RWPE2 (cell line): Measurements from ENCODE around the gene KRT24.

Source experiments
- ATAC-seq: fragments of 200-7000 bp; cut with Tn5 transposase; 3 replicates; pipeline ENCODE4 v1.9.1; 2021; ENCODE audit warnings: low read depth
- DNase-seq: peaks from one replicate; pipeline ENCODE4 v3.0.0-alpha.2; 2020; ENCODE audit warnings: low spot score
- H3K27ac ChIP-seq: fragments of 450-650 bp; 2 replicates; pipeline ENCODE4 v1.5.1; 2017; ENCODE audit warnings: mild to moderate bottlenecking; ENCODE audit not compliant: poor library complexity, severe bottlenecking
- H3K27me3 ChIP-seq: fragments of 250-450 bp; sonication (Bioruptor Pico); 2 replicates; pipeline ENCODE4 v1.5.1; 2021; ENCODE audit warnings: mild to moderate bottlenecking, moderate library complexity; ENCODE audit not compliant: insufficient read depth, poor library complexity, severe bottlenecking
- H3K36me3 ChIP-seq: fragments of 250-450 bp; sonication (Bioruptor Pico); 2 replicates; pipeline ENCODE4 v1.5.1; 2020; ENCODE audit warnings: low read depth, mild to moderate bottlenecking, moderate library complexity
- H3K4me1 ChIP-seq: fragments of 250-450 bp; sonication (Bioruptor Pico); 2 replicates; pipeline ENCODE4 v1.5.1; 2021; ENCODE audit warnings: mild to moderate bottlenecking, moderate library complexity; ENCODE audit not compliant: insufficient read depth, poor library complexity, severe bottlenecking
- H3K4me3 ChIP-seq: fragments of 250-450 bp; sonication (Bioruptor Pico); 2 replicates; pipeline ENCODE4 v1.5.1; 2021; ENCODE audit warnings: mild to moderate bottlenecking, moderate library complexity; ENCODE audit not compliant: severe bottlenecking
- H3K9me3 ChIP-seq: fragments of 250-450 bp; sonication (Bioruptor Pico); 2 replicates; pipeline ENCODE4 v1.5.1; 2021; ENCODE audit warnings: mild to moderate bottlenecking, moderate library complexity; ENCODE audit not compliant: severe bottlenecking
- TF ChIP-seq, protein P1 (sequence below): fragments of 450-650 bp; IDR thresholded peaks from one replicate; pipeline ENCODE4 v1.5.1; 2017; ENCODE audit warnings: mild to moderate bottlenecking, moderate library complexity; ENCODE audit not compliant: poor library complexity, severe bottlenecking

Gene KRT24

DNA sequence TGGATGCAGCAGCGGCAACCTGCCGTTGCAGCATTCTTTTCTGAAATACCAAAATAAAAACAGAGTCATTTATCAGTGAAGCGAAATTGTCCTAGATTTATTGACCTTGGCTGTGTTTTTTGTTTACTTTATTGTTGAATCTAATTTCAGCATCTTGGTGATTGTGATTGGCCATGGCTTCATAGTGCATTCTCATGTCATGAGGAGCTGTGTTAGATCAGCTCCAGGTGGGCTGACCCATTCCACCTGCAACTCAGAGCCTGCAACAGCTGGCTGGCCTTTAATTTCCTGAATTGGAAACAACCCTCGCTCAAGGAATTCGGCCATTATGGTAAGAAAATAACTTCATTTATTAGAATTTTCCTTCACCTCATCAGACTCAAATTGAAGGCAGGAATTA is 16.4 kb downstream of the KRT24 start:
- DNase-seq (no peak), ATAC-seq (no peak)
- H3K4me3 ChIP-seq, result no peak overlapping the region
- TF ChIP-seq, protein P1, sequence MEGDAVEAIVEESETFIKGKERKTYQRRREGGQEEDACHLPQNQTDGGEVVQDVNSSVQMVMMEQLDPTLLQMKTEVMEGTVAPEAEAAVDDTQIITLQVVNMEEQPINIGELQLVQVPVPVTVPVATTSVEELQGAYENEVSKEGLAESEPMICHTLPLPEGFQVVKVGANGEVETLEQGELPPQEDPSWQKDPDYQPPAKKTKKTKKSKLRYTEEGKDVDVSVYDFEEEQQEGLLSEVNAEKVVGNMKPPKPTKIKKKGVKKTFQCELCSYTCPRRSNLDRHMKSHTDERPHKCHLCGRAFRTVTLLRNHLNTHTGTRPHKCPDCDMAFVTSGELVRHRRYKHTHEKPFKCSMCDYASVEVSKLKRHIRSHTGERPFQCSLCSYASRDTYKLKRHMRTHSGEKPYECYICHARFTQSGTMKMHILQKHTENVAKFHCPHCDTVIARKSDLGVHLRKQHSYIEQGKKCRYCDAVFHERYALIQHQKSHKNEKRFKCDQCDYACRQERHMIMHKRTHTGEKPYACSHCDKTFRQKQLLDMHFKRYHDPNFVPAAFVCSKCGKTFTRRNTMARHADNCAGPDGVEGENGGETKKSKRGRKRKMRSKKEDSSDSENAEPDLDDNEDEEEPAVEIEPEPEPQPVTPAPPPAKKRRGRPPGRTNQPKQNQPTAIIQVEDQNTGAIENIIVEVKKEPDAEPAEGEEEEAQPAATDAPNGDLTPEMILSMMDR, result no peak
- H3K36me3 ChIP-seq, result no peaks in the 10 kb centered on the region
- no peaks in the 10 kb centered on the region for H3K27me3 ChIP-seq
- H3K4me1 ChIP-seq, result no peaks in the 10 kb centered on the region
- no peak overlapping the region for H3K27ac ChIP-seq
- no peaks in the 10 kb centered on the region for H3K9me3 ChIP-seq

DNA sequence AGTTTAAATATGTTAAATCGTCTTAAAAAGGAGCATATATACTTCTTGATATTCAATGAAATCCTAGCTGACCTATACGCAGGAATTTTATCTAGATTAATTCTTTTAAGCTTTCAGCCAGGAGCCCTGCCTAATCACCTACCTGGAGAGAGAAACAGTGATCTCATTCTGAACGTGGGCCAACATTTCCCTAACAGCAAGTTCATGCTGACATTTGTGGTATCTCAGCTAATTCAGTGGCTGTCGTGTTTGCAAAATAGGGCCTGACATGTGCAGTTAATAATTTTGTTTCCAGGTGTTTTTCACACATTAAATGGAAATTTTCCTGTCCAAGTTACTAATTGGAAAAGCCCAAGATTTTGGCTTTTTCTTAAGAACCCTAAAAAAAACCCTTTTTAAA is 17.4 kb downstream of the KRT24 start:
- no peak for DNase-seq
- TF ChIP-seq, protein P1, result no peak
- H3K4me3 ChIP-seq, result no peak overlapping the region

DNA sequence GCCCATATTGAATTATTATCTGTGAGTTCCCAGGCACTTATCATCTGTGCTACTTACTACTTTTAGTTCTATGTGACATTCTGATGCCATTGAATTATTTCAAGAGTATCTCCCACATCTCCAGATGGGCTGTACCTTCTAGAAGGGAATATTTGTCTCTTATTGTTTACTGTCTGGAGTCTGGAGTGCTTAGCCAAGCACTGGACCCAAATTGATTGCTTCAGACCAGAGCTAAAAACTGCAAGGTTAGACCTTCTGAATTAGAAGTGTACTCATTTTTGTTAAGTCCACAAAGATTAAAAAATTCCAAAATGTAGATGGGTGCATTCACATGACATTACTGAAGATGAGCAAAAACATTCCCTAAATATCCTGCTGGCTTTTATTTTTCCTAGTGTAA is 22.6 kb downstream of the KRT24 start:
- ATAC-seq (no peak), DNase-seq (no peak)
- H3K4me3 ChIP-seq, result no peak overlapping the region
- H3K36me3 ChIP-seq, result no peaks in the 10 kb centered on the region
- H3K27ac ChIP-seq, result no peak overlapping the region
- H3K4me1 ChIP-seq, result no peaks in the 10 kb centered on the region
- peaks cover 7% of the 10 kb centered on the region for H3K27me3 ChIP-seq
- no peaks in the 10 kb centered on the region for H3K9me3 ChIP-seq
- TF ChIP-seq, protein P1, result no peak

More for the DNA sequence above, 17.4 kb downstream of the KRT24 start:
- H3K27me3 ChIP-seq, result no peaks in the 10 kb centered on the region
- no peaks in the 10 kb centered on the region for H3K36me3 ChIP-seq
- no peaks in the 10 kb centered on the region for H3K9me3 ChIP-seq
- ATAC-seq, result no peak
- no peak overlapping the region for H3K27ac ChIP-seq
- no peaks in the 10 kb centered on the region for H3K4me1 ChIP-seq

DNA sequence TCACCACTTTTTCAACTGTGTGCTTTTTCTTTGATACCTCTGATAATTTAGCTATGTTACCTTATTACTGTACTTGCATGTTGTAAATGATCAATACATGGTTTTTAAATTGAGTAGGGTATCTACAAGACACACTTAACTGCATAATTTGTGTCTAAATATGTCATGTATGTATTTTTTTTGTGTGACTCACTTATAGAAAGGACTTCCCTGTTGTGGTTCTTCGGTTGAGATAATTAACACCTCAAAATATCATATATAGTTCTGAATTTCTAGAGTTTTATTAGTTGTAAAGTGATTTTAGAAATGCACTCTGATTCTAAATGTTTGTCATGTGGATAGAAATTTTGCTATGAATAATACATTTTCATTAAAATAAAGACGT is 24.0 kb downstream of the KRT24 start:
- ATAC-seq (no peak), DNase-seq (no peak)
- H3K36me3 ChIP-seq, result no peaks in the 10 kb centered on the region
- H3K4me1 ChIP-seq, result no peaks in the 10 kb centered on the region
- H3K4me3 ChIP-seq, result no peak overlapping the region
- TF ChIP-seq, protein P1, result no peak
- H3K27ac ChIP-seq, result no peak overlapping the region
- no peaks in the 10 kb centered on the region for H3K9me3 ChIP-seq
- H3K27me3 ChIP-seq, result peaks cover 20% of the 10 kb centered on the region

DNA sequence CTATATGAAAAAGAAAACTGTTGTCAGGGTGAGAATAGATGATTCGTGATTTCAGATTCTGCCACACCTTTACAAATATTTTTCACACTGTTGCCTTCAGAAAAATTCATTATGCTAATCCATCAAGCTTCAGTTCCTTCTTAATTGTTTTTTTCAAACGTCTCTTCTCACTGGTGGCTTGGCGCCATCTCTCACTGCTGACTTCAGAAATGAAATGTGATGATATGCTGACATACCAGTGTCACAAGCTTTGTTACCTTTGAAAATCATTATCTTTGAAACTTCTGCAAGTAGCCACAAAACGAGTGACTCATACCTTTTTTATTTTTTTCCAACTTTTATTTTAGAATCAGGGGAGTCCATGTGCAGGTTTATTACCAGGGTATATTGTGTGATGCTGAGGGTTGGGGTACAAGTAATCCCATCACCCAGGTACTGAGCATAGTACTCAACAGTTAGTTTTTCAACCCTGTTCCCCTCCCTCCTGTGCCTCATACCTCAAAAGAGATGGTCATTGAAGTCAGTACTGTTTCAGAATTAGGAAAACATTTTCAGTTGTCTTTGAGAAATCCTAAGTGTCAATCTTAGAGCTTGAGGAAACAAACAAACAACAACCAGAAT is 24.5 kb downstream of the KRT24 start:
- Histone ChIP-seq H3K9me3 (no peaks in the 10 kb centered on the region), H3K27ac (no peak overlapping the region), H3K4me1 (no peaks in the 10 kb centered on the region), H3K4me3 (no peak overlapping the region), H3K36me3 (no peaks in the 10 kb centered on the region), H3K27me3 (peaks cover 25% of the 10 kb centered on the region)
- no peak for ATAC-seq
- no peak for DNase-seq
- TF ChIP-seq, protein P1, result no peak
